Left renal pelvis (tissue), 4 donors: ENCODE measurements around the gene TMEM184A. TPM values are rescaled to one million over a fixed set of nuclear protein-coding genes. Genes with fewer than 3 reads are reported as not detected.

Experiments used
- DNase-seq, 4 donors: peaks; one replicate each; pipeline ENCODE4 v3.0.0-alpha.2; 2013; ENCODE audit warnings: low read depth in 4 of 4, low spot score in 3 of 4
- polyA plus RNA-seq, 4 donors: library from polyadenylated mRNA; unstranded; fragments of 120-200 nt; gene quantifications; one replicate each; pipeline ENCODE4 v1.2.1, GENCODE V29; 2013; ENCODE audit not compliant: insufficient read length in 4 of 4

The TMEM184A gene
- polyA plus RNA-seq, 4 donors = 0.31 to 10.7 (median 5.8) TPM

DNA sequence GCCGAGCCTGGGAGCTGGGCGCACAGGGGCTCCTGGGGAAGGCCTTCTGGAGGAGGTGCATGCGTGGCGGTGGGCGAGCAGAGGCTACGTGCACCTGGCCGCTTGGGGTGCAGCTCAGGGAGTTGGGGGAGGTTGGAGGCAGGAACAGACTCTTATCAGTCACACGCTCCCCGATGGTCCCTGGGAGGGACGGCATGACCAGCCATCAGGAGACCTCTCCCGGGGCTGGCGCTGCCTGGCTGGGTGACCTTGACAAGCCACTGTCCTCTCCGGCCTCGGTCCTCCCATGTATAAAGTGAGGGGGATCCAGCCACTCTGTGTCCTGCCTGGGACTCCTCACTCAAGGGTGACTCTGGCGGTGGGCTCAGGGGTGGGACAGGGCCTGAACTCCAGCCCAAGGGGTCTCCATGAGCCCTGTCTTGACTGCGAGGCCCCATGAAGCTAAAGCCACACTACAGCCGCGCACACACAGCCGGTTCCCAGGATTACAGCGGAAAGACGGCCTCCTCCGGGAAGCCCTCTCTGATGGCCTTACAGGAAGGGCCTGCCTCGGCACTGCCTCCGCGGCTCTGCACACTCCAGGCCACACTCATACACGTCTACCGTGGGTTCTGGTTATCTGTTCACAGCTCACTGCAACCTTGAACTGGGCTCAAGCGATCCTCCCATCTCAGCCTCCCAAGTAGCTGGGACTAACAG, 2.3 kb downstream of the TMEM184A start:
- no peak for DNase-seq

DNA sequence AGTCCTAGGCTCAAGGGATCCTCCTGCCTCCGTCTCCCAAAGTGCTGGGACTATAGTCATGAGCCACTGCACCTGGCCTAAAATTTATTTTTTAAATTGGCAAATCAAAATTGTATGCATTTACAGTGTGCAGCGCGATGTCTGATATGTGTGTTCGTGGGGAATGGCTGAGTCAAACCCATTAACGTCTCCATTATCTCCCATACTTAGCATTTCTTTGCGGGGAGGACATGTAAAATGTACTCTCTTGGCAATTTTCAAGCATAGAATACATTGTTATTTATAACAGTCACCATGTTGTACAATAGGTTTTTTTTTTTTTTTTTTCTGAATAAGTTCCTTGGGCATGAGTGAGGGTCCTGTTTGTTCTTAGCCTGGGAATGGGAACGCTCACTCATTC, 3.8 kb downstream of the TMEM184A start:
- DNase-seq = no peak

DNA sequence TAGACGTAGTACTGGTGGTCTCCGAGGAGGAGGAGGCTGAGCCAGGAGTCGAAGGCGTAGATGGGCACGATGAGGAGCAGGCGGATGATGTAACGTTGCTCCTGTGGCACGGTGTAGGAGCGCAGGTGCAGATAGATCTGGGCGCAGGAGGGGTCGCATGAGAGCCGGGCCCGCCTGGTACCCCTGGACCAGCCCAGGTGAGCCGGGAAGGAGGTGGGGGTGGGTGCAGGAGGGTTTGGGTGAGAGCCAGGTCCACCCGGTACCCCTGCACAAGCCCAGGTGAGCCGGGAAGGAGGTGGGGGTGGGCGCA, 5.2 kb downstream of the TMEM184A start:
- no peak for DNase-seq

DNA sequence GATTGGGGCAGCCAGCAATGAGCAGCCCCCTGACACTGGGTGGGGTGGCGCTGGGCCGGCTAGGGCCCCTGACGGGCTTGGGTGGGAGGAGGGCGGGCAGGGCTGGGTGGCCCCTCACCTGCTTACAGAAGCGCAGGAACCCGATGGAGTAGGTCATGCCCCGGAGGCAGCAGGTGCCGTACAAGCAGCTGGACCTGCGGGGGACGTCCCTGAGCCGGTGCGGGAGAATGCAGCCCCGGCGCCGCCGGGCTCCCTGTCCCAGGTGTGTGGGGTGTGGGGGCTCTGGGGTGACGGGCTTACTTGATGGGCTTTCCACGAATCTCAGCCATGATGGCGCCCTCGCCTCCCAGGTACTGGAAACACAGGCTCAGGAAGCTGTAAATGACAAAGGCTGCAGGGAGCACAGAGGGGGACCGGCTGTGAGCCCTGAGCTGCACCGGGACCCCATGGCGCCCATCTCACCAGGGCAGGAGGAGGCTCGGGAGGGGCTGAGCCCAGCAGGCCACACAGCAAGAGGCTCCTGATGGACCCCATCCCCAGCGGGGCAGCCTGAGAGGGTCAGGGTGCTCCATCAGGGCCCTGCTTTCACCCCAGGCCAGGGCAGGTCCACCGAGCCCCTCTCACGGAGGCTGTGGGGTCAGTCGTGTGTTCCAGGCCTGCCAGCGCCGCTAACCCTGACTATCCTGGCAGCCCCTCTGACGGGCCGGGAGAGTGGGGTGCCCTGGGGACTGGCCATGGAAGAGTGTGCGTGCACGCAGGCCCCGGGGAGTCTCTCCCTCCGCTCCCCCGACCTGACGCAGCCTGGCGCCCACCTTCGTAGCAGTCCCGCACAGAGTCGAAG, 5.8 kb downstream of the TMEM184A start:
- DNase-seq = no peak

DNA sequence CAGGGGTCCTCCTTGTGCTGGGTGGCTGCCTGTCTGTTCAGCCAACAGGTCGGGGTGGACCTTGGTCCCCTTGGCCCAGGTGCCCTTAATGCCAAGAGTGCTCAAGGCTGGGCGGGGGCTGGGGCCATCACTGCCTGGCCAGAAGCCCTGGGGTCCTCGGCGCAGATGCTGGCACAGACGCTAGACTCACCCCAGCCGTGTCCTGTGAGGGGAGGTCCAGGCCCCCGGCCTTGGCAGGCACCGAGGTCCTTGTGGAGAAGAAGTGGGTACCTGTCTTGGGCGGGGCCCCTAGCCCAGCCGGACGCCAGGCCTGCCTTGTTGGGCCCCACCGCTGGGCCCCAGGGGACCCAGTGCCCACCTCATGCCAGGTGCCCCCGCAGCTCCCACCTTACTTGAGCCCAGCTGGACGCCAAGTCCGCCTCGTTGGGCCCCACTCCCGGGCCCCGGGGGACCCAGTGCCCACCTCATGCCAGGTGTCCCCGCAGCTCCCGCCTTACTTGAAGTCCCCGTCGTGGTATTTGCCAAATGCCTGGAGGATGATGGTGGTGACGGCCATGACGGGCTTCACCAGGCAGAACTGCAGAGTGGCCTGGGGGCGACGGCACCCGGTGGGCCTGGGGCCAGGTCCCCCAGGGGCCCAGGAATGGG, 6.5 kb downstream of the TMEM184A start:
- DNase-seq = no peak

DNA sequence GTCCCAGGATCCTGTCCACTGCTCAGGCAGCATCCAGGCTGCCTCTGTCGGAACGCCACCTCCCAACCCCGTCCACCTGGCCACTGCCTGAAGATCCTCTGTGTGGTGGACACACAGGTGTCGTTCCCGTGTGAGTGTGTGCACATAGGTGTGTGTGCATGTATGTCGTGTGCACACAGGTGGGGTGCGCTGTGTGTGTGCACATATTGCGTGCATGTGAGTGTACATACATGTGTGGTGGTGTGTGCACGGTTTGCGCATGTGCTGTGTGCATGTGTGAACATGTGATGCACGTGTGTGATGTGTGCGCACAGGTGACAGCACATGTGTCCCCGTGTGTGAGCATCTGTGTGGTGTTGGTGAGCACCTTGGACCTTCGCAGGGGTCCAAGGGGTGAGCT, 7.1 kb downstream of the TMEM184A start:
- no peak for DNase-seq

DNA sequence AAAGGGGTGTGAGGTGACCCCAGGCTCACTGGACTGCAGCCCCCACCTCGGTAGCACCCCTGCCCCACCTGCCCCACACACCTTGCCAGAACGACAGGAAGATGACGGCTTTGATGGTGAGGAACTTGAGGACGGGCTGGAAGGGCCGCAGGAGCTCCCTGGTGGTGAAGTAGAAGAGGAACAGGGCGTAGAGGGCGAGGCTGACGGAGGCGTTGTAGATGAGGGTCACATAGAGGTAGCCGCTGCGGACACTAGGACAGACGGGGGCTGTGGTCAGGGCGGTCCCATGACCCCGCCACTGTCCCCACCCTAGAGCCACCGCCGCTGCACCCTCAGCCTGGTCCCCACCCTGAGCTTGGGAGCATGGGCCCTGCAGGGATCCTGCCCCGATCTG, 7.6 kb downstream of the TMEM184A start:
- DNase-seq = no peak

DNA sequence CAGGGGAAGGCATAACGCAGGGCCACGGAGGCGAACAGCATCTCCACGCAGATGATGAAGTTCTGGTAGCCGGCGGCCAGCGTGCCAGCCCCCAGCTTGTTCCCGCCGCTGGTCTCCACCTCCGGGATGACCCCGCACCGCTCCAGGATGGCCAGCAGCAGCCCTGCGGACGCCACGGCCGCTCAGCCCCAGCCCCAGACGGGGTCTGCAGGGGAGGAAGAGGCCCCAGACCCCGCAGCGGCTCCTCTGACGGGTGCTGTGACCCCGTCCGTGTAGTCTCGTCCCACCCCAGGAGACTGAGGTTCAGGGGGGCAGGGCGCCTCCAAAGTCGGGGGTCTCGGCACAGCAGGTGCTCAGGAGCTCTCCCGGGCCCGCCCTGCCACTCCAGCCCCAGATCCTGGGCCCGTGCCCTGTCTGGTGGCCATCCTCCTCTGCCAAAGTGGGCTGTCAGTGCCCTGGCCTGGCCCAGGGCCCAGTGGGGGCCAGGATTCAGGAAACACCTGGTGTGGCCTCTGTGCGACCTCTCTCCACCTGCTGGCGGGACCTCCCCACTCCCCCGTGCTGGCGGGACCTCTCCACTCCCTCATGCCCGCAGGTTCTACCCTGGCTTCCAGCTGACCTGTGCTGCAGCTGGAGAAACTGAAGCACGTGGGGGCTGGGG, 8.1 kb downstream of the TMEM184A start:
- no peak for DNase-seq

DNA sequence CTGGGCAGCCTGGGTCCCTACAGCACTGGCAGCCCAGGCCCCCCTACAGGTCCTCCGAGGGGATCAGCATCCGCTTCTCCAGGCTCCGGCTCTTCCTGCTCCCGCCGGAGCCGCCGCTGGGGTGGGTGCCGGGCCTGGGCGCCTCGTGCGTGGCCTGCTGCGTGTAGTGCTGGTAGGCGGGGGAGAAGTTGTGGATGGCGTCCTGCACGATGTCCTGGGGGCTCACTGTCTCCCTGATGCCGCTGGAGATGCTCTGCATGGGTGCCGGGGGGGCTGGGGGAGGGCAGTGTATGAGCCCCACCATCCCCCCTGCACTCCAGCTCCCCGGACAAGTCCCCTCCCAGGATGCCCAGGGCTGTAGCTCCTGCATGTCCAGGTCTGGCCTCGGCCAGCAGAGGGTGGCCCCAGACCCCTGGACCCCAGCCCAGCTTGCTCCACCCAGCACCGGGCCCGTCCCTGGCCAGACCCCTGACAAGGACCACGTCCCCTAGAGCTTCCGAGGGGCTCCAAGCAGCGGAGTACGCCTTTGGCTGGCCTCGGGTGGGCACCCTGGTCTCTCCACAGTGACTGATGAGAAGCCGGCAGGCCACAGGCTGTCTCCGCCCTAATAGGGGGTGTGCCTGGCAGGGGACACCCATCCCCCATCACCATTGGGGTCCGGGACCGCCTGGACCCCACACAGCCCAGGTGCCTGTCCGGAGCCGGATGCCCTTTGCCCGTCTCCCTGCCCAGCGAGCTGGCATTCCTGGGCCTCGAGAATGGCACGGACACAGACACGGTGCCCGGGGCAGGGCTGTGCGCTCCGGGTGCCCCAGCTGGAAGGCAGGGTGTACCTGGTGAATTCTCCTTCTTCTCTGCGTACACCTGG, 8.9 kb downstream of the TMEM184A start:
- no peak for DNase-seq

DNA sequence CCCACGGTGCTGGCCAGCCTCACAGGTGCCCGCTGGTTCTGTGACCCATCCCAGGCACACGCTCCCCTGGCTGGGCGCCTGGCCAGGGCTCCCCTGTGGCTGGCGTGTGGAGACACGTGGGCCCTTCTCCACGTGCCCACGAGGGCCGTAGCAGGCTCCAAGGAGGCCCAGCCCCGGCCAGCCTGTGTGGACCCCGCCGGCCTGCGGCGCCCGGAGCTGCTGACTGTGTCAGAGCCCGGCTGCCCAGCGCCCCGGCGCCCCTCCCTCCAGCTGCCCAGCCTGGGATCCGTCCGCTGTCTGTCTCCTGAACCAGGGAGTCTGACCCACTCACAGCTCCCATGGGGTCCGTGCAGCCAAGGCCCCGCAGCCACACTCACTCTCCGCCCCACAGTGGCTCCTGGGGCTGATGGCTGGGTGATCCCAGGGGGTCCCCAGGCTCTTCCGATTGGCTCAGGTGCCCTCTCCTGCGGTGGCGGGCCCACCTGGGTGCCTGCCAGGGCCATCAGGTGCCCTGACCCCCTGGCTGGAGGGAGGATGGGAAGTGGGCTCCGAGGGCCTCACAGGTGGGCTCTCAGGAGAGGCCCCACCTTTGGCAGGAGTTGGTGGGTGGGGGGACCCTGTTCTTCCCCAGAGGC, 9.6 kb downstream of the TMEM184A start:
- DNase-seq = no peak

DNA sequence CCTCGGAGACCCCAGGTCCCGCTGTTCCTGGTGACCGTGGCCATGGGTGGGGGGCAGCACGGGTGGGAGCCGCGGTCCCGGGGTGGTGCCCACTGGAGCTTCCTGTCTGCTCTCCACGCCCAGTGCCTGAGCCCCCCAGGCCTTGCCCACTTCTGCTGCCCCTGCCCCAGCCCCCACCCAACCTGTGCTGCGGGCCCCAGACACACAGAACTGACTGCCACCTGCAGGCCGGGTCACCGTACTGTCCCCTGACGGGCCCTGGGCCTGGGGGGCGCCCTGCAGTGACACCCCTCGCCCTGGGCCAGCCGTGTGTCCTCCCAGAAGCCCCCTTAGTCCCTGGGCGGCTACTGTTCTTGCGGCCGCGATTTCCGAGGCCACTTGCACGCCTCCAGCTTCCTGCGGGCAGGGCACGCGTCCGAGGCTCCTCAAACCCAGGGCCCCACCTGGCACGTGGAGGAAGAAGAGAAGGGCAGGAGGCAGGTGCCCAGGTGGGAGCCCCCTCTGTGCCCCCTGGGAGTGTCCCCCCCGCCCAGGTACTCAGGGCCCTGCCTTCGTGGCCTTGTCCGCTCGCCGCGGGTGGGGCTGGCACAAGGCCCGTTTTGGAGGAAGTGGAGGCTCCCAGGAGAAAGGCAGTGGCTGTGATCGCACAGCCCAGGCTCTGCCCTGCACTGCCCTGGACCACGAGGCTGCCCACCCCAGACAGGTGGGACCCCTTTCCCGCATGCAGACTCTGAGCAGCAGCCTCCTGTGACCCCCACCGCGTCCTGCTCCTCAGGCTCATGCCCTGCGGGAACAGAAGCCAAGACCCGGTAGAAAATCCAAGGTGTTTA, 10.4 kb downstream of the TMEM184A start:
- DNase-seq = no peak

DNA sequence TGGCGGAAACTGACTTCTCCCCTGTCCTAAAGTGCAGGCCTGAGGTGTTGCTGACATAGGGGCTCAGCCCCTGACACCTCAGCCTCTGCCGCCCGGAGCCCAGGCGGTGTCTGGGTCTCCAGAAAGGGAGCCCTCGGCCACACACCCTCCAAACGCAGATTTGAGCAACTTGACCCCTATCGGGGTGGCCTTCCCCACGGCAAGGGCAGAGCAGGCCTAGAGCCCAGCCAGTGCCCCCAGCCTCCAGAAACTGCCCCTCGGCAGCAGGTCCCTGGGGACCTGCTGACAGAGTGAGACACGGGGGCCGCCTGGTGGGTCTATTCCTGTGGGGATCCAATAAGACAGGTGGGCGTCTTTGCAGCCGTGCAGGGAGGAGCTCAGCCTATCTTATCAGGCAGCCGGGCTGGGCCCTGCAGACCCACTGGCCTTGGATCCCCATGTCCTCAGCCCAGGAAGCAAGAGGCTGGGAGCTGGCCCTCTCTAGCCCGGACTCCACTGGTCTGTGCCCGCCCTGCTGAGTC, 11.0 kb downstream of the TMEM184A start:
- DNase-seq = no peak

DNA sequence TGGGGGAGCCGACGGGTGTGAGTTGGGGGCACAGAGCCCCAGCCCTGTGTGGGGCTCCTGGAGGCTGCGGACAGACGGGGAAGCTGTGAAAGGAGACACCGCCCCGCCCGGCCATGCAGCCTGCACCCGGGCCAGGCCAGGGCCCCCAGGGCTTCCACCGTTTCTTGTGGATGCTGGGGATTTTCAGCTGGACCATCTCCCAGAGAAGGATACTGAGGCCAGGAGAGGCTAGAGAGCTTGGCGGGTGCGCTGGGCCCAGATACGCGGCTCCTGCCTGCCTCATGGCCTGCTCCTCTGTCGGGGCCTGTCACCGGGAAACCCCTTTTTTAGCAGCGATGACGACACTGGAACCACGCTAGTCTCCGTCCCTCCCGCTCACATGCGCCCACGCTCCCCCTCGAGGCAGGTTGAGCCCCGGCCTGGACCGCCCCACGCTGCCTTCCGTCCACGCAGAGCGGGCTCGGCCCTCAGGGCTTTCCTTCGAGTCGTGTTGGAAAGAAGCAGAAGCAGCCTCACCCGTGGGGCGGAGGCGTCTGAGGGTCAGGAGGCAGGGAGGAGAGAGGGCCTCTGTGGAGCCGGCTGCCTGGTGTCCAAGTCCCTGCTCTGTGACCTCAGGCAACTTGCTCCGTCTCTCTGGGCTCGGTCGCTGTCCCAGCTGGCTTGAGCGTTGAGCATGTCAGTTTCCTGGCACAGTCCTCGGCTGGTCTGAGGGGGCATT, 11.7 kb downstream of the TMEM184A start:
- no peak for DNase-seq

DNA sequence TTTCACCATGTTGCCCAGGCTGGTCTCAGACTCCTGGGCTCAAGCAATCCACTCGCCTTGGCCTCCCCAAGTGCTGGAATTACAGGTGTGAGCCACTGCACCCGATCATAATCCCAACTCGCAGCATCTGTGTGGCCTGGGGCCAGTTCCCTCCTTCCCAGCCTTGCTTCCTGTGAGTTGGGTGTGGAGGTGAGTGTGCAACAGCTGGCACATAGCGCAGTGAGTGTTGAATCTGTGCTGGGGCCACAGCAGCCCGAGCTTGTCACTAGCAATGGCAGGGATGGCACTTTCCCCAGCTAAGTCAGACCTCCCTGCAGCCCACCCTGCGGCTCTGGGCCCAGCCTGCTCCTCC, 12.2 kb downstream of the TMEM184A start:
- DNase-seq = no peak

DNA sequence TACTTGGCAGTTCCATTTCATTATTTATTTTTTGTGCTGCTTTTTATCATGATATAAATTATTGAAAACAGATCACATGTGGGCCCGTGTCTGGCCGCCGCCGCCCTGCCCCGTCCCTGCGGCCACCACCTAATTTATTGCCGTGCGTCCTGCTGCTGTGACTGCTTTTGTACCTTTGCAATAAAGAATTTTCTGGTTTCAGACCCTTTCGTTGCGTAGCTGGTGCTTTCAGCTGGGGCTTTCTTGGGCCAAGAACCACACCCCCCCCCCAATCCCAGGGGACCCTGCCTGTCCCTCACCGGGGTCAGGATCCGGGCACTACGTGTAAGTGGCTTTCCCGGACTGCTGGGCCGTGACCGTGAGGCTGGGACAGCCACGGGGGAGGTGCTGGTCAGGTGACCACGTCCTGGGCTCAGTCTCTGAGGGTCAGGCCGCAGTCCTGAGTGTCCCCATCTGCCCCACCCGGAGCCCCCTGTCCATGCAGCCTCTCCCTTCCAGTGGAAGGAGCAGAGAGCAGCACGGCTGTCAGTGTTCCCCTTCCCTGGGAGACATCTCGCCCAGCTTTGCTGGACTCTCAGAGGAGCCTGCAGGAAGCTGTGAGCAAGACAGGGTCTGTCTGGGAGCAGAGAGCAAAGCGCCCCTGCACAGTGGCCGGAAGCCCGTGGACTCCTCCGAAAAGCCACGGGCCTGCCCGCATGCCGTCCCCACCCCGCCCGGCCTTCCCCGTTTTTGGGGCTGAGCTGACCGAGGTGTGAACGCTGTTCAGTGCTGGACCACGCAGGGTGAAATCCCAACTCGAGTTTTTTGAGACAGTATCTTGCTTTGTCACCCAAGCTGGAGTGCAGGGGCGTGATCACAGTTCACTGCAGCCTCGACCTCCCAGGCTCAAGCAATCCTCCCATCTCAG, 12.9 kb downstream of the TMEM184A start:
- no peak for DNase-seq

DNA sequence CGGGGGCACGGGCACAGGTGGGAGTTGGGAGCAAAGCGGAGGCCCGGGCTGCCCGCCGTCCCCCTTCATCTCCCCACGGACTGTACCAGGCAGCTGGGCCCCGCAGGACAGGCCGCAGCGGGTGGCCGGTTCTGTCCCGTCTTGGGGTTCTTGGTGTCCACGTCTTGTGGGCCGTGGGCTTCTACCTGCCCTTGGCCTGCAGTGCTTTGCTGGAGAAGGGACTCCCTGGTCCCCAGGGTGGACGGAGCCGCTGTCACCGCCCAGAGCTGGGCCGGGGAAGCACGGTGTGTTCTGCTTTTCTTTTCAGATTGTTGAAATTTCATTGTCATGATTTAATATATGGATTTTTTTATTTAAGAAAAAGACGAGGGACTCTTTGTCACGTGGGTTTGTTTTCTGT, 13.7 kb downstream of the TMEM184A start:
- DNase-seq = no peak

DNA sequence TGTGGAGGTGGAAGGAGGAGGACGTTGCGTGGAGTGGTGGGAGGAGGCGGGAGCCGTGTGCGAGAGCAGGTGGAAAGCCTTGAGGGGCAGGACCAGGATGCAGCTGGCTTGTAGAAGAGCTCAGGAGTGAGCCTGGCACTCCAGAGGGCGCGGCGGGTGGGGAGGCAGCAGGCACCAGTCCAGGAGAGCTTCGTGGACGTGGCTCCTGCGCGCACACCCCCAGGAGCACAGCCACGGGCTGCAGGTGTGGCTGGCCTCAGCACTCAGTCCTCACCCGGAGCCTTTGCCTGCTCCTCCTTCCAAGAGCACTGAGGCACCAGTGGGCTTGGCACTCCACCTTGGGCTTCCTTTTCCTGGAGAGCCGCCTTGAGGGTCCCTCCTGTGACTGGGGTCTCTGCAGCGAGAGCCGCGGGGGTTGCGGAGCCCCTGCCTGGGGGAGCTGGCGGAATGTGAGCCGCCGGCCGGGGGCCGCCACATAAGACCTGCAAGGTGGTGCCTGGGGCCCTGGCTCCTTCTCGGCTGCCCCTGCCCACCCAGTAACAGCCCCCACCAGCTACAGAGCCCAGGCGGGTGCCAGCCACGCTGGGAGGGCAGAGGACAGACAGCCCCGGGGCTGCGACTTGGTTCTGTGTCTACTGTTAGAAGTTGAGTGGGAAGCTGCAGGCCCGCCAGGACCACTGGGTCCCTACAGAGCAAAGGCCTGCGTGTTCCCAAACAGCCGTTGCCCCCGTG, 14.4 kb downstream of the TMEM184A start:
- no peak for DNase-seq
